A549 (cell line): ENCODE measurements around the gene POP5. TPM values are rescaled to one million over a fixed set of nuclear protein-coding genes. Genes with fewer than 3 reads are reported as not detected.
A peak's percentile ranks its signal among the peaks of the same experiment; 100 is the strongest.

Source experiments
- ATAC-seq, 2 experiments: fragments of 200-7000 bp in 1 of 2; fragments of >200 bp in 1 of 2; cut with Nextera tagmentation in 1 of 2; cut with Tn5 transposase in 1 of 2; 3 replicates each; pipeline versions ENCODE4 v1.8.0 to v1.9.1; 2018 to 2020; ENCODE audit warnings: mild to moderate bottlenecking in 1 of 2, moderate library complexity in 1 of 2
- CTCF ChIA-PET: fragments of 300-600 bp; sonication (Branson Sonifier 250); formaldehyde crosslinking; extraction: SDS; loops from one replicate; lab custom pipeline; 2021; ENCODE audit warnings: antibody characterized with exemption, inconsistent platforms; lab: Yijun Ruan, JAX
- POLR2A ChIA-PET: fragments of 350-600 bp; formaldehyde crosslinking; extraction: SDS; loops from one replicate; lab custom pipeline; 2021; ENCODE audit warnings: antibody characterized with exemption, inconsistent platforms; lab: Yijun Ruan, JAX
- DNase-seq, 2 experiments: peaks; one replicate each; pipeline versions ENCODE4 v3.0.0 to v3.0.0-alpha.2; 2011 to 2016; ENCODE audit warnings: low read depth in 1 of 2, low spot score in 1 of 2
- FAIRE-seq: peaks from 2 replicates; lab custom pipeline; 2011; peaks lifted over from hg19 to GRCh38; lab: Jason Lieb, UNC
- H3K27ac ChIP-seq, 2 experiments: fragments of >200 bp; sonication (Bioruptor Twin); formaldehyde crosslinking; 3 replicates each; pipeline ENCODE4 v1.5.1; 2016 to 2017
- H3K4me1 ChIP-seq: fragments of >200 bp; sonication (Bioruptor Twin); formaldehyde crosslinking; 3 replicates; pipeline ENCODE4 v1.6.1; 2016
- H3K4me2 ChIP-seq: fragments of >200 bp; sonication (Bioruptor Twin); formaldehyde crosslinking; 3 replicates; pipeline ENCODE4 v1.6.1; 2016
- H3K4me3 ChIP-seq: fragments of >200 bp; sonication (Bioruptor Twin); formaldehyde crosslinking; 3 replicates; pipeline ENCODE4 v1.5.1; 2016
- H3K9me3 ChIP-seq: fragments of >200 bp; sonication (Bioruptor Twin); formaldehyde crosslinking; 3 replicates; pipeline ENCODE4 v1.6.1; 2016
- BCL3 ChIP-seq: fragments of >200 bp; sonication (Bioruptor Twin); formaldehyde crosslinking; IDR thresholded peaks from 3 replicates; pipeline ENCODE4 v1.6.1; 2016
- EHF ChIP-seq: fragments of 250-450 bp; sonication (Bioruptor Pico); IDR thresholded peaks from 2 replicates; pipeline ENCODE4 v1.5.0; 2020; ENCODE audit warnings: mild to moderate bottlenecking
- FOSB ChIP-seq: fragments of 250-450 bp; sonication (Bioruptor Pico); IDR thresholded peaks from 2 replicates; pipeline ENCODE4 v1.5.0; 2020; ENCODE audit warnings: mild to moderate bottlenecking, moderate library complexity
- HDAC2 ChIP-seq: fragments of 200-600 bp; sonication (generic); IDR thresholded peaks from 2 replicates; pipeline ENCODE4 v1.6.1; 2016
- HEYL ChIP-seq: fragments of 250-450 bp; sonication (Bioruptor Pico); IDR thresholded peaks from 2 replicates; pipeline ENCODE4 v1.8.0; 2021; ENCODE audit warnings: mild to moderate bottlenecking, moderate library complexity
- HMGXB4 ChIP-seq: fragments of 250-450 bp; sonication (Bioruptor Pico); IDR thresholded peaks from 2 replicates; pipeline ENCODE4 v1.5.0; 2021; ENCODE audit warnings: mild to moderate bottlenecking, moderate library complexity, borderline replicate concordance
- HOXA7 ChIP-seq: fragments of 250-450 bp; sonication (Bioruptor Pico); IDR thresholded peaks from 2 replicates; pipeline ENCODE4 v1.5.0; 2020; ENCODE audit warnings: mild to moderate bottlenecking, moderate library complexity
- HOXB5 ChIP-seq: fragments of 250-450 bp; sonication (Bioruptor Pico); IDR thresholded peaks from 2 replicates; pipeline ENCODE4 v1.5.0; 2020; ENCODE audit warnings: mild to moderate bottlenecking, moderate library complexity
- JUN ChIP-seq, 2 experiments: fragments of >200 bp; sonication (Bioruptor Twin); formaldehyde crosslinking; IDR thresholded peaks; 2 replicates in 1 of 2; 3 replicates in 1 of 2; pipeline ENCODE4 v1.6.1; 2016 to 2017
- KDM5A ChIP-seq: fragments of 200-600 bp; sonication (generic); IDR thresholded peaks from 2 replicates; pipeline ENCODE4 v1.6.1; 2016; ENCODE audit warnings: antibody characterized with exemption, mild to moderate bottlenecking
- MYC ChIP-seq: IDR thresholded peaks from 2 replicates; pipeline ENCODE4 v1.6.1; 2012; ENCODE audit warnings: mild to moderate bottlenecking, inconsistent platforms, low read length, improper control_type of control experiment, borderline replicate concordance
- NFE2L2 ChIP-seq: fragments of 150-350 bp; conservative IDR thresholded peaks from 2 replicates; pipeline ENCODE4 v1.6.1; 2014; ENCODE audit warnings: low read length
- NPAS2 ChIP-seq: fragments of 250-450 bp; sonication (Bioruptor Pico); IDR thresholded peaks from 2 replicates; pipeline ENCODE4 v1.8.0; 2022; ENCODE audit warnings: mild to moderate bottlenecking, moderate library complexity, borderline replicate concordance
- POLR2A ChIP-seq: IDR thresholded peaks from 2 replicates; pipeline ENCODE4 v1.6.1; 2012; ENCODE audit warnings: mild to moderate bottlenecking, low read length
- POLR2AphosphoS2 ChIP-seq: conservative IDR thresholded peaks from 2 replicates; pipeline ENCODE4 v1.6.1; 2012; ENCODE audit warnings: low read length, improper control_type of control experiment, inconsistent platforms
- REST ChIP-seq: fragments of 200-600 bp; sonication (generic); IDR thresholded peaks from 2 replicates; pipeline ENCODE4 v1.6.1; 2016; ENCODE audit warnings: antibody characterized with exemption, mild to moderate bottlenecking, moderate library complexity
- TFCP2L1 ChIP-seq: fragments of 250-450 bp; sonication (Bioruptor Pico); IDR thresholded peaks from 2 replicates; pipeline ENCODE4 v1.5.0; 2021; ENCODE audit warnings: mild to moderate bottlenecking
- ZFP36 ChIP-seq: fragments of 450-650 bp; IDR thresholded peaks from 2 replicates; pipeline ENCODE4 v1.6.1; 2014; ENCODE audit warnings: borderline replicate concordance; ENCODE audit not compliant: partially characterized antibody
- ZNF302 ChIP-seq: fragments of 250-450 bp; sonication (Bioruptor Pico); IDR thresholded peaks from 2 replicates; pipeline ENCODE4 v1.9.0; 2021; ENCODE audit warnings: inconsistent platforms, mild to moderate bottlenecking, moderate library complexity
- WGBS: methylation state at CpG from one replicate; pipeline ENCODE4 v1.1.6; 2017; ENCODE audit errors: missing lambda C conversion rate; 5-methylcytosine and 5-hydroxymethylcytosine counted together
- polyA plus RNA-seq, 4 experiments: library from polyadenylated mRNA; depleted of rRNA in 3 of 4; stranded (reverse); fragments of >200 nt; fragmentation: RNase III in 1 of 4; extraction: RNeasy Plus Mini Kit Qiagen cat#74134 plus additional on column Dnase treatment in 1 of 4; gene quantifications; 2 replicates in 3 of 4; 3 replicates in 1 of 4; pipeline ENCODE4 v1.2.3, GENCODE V29; 2011 to 2017

Gene POP5
- polyA plus RNA-seq, 2 of the 4 experiments (the other 2 are of a cell fraction), result 82.4 to 111 TPM

GRCh38 chr12:120588371-120588770, 7.2 kb upstream of the POP5 start:
- peak; percentile 43 for TF ChIP-seq ZFP36
- no peak for TF ChIP-seq ZNF302 (CRISPR knock-in tag)
- Histone ChIP-seq H3K4me1 (peaks cover 3% of the 10 kb centered on the region; the same call in 1 of the 3 replicates), H3K4me3 (no peak overlapping the region), H3K27ac (no peak overlapping the region), H3K4me2 (no peak overlapping the region), H3K9me3 (no peaks in the 10 kb centered on the region)
- no peak for DNase-seq
- 90% methylated on average over 1 of the region's 1 CpG for WGBS
- no peak for ATAC-seq
- no peak for FAIRE-seq
- ChIA-PET POLR2A (no interaction called here), CTCF (interaction anchor here (0.6 to 4.3 kb wide), 8 partner anchors 11 to 421 kb away, joined by 3 to 25 read pairs (median 6); partner anchors contain the start of gene CABP1)

- peaks cover 3% of the 10 kb centered on the region; the same call in 2 of the 3 replicates for H3K4me1 ChIP-seq
- CTCF ChIA-PET, result interaction anchor here (1.3 to 4.3 kb wide), 3 partner anchors 60 to 385 kb away, joined by 6 to 25 read pairs (median 17); no protein-coding TSS in a partner anchor
- DNase-seq, result no peak
- 68% methylated on average over 2 of the region's 2 CpGs for WGBS
- POLR2A ChIA-PET, result no interaction called here
- no peak for TF ChIP-seq TFCP2L1 (CRISPR knock-in tag)
- no peak for TF ChIP-seq HOXB5 (CRISPR knock-in tag)
- no peak for TF ChIP-seq EHF (CRISPR knock-in tag)
- TF ChIP-seq KDM5A, result no peak
- no peak for TF ChIP-seq HOXA7 (CRISPR knock-in tag)
- no peak for TF ChIP-seq MYC
- TF ChIP-seq NFE2L2, result no peak
- no peak for TF ChIP-seq REST
- no peak for TF ChIP-seq NPAS2 (CRISPR knock-in tag)
- no peak for TF ChIP-seq JUN (IDR thresholded peaks at IDR 0.05)
- no peak for TF ChIP-seq HEYL
- TF ChIP-seq HDAC2, result no peak
- TF ChIP-seq FOSB (CRISPR knock-in tag), result no peak
- TF ChIP-seq POLR2A, result no peak
- TF ChIP-seq HMGXB4, result no peak
- TF ChIP-seq BCL3, result no peak
- FAIRE-seq, result no peak
- H3K4me3 ChIP-seq, result no peak overlapping the region
- H3K9me3 ChIP-seq, result no peaks in the 10 kb centered on the region
- no peak for ATAC-seq
- H3K4me2 ChIP-seq, result no peak overlapping the region
- no peak overlapping the region for H3K27ac ChIP-seq
These were observed 5.7 kb upstream of the POP5 start for GRCh38 chr12:120586860-120587259.

- Histone ChIP-seq H3K4me2 (no peak overlapping the region), H3K27ac (no peak overlapping the region), H3K4me1 (peaks cover 3% of the 10 kb centered on the region; the same call in 2 of the 3 replicates), H3K9me3 (no peaks in the 10 kb centered on the region), H3K4me3 (no peak overlapping the region)
- 73% methylated on average over 7 of the region's 7 CpGs for WGBS
- DNase-seq (no peak), ATAC-seq (no peak), FAIRE-seq (no peak)
- CTCF ChIA-PET, result interaction anchor here (4.3 kb wide), 1 partner anchor 386 kb away, joined by 25 read pairs; no protein-coding TSS in a partner anchor
- TF ChIP-seq KDM5A (no peak), FOSB (CRISPR knock-in tag) (no peak), POLR2AphosphoS2 (no peak)
- POLR2A ChIA-PET, result no interaction called here
These were observed 5.0 kb upstream of the POP5 start for GRCh38 chr12:120586206-120586605.
